GM23248 (cell line): Measurements from ENCODE around the gene SELENOO. TPM values are rescaled to one million over a fixed set of nuclear protein-coding genes. Genes with fewer than 3 reads are reported as not detected.

Experiments used
- DNase-seq: peaks from one replicate; pipeline ENCODE4 v3.0.0-alpha.2; 2015
- H2AFZ ChIP-seq: fragments of 200-600 bp; sonication (generic); 2 replicates; pipeline ENCODE4 v1.6.1; 2016; ENCODE audit warnings: antibody characterized with exemption
- H3F3A ChIP-seq: fragments of 200-600 bp; sonication (generic); 2 replicates; pipeline ENCODE4 v1.6.1; 2016; ENCODE audit warnings: mild to moderate bottlenecking, antibody characterized with exemption, mixed run types; ENCODE audit not compliant: insufficient read depth
- H3K27ac ChIP-seq: fragments of 200-600 bp; sonication (generic); 2 replicates; pipeline ENCODE4 v1.5.1; 2016; ENCODE audit warnings: mild to moderate bottlenecking
- H3K27me3 ChIP-seq: fragments of 200-600 bp; sonication (generic); replicated peaks from 2 replicates; pipeline ENCODE4 v1.6.1; 2016; ENCODE audit warnings: mild to moderate bottlenecking; ENCODE audit not compliant: insufficient read depth
- H3K36me3 ChIP-seq: fragments of 200-600 bp; sonication (generic); 2 replicates; pipeline ENCODE4 v1.6.1; 2016; ENCODE audit warnings: low read depth, mild to moderate bottlenecking
- H3K4me1 ChIP-seq: fragments of 200-600 bp; sonication (generic); 2 replicates; pipeline ENCODE4 v1.6.1; 2016; ENCODE audit warnings: mild to moderate bottlenecking; ENCODE audit not compliant: insufficient read depth
- H3K4me2 ChIP-seq: fragments of 200-600 bp; sonication (generic); one replicate; pipeline ENCODE4 v1.6.1; 2016; ENCODE audit warnings: mild to moderate bottlenecking; ENCODE audit not compliant: unreplicated experiment
- H3K4me3 ChIP-seq: fragments of 200-600 bp; sonication (generic); 2 replicates; pipeline ENCODE4 v1.5.1; 2016; ENCODE audit warnings: mild to moderate bottlenecking
- H3K79me2 ChIP-seq: fragments of 200-600 bp; sonication (generic); 2 replicates; pipeline ENCODE4 v1.6.1; 2016; ENCODE audit warnings: mild to moderate bottlenecking; ENCODE audit not compliant: insufficient read depth
- H3K9ac ChIP-seq: fragments of 200-600 bp; sonication (generic); 2 replicates; pipeline ENCODE4 v1.6.1; 2016; ENCODE audit warnings: mild to moderate bottlenecking
- H3K9me2 ChIP-seq: fragments of 200-600 bp; sonication (generic); 2 replicates; pipeline ENCODE4 v1.6.1; 2016; ENCODE audit warnings: mixed run types, mild to moderate bottlenecking, moderate library complexity; ENCODE audit not compliant: insufficient read depth
- H3K9me3 ChIP-seq: fragments of 200-600 bp; sonication (generic); one replicate; pipeline ENCODE4 v1.6.1; 2017; ENCODE audit warnings: low read depth
- H4K20me1 ChIP-seq: fragments of 200-600 bp; sonication (generic); 2 replicates; pipeline ENCODE4 v1.6.0; 2016; ENCODE audit not compliant: insufficient read depth
- EZH2 ChIP-seq: fragments of 200-600 bp; sonication (generic); IDR thresholded peaks from 2 replicates; pipeline ENCODE4 v1.6.1; 2018; ENCODE audit warnings: antibody characterized with exemption, mild to moderate bottlenecking; ENCODE audit not compliant: insufficient read depth, poor library complexity, severe bottlenecking
- EZH2phosphoT487 ChIP-seq: fragments of 200-600 bp; sonication (generic); IDR thresholded peaks from 2 replicates; pipeline ENCODE4 v1.6.1; 2018; ENCODE audit warnings: antibody characterized with exemption, moderate library complexity, mild to moderate bottlenecking, low read depth; ENCODE audit not compliant: insufficient read depth
- WGBS, 2 experiments: methylation state at CpG; one replicate each; pipeline ENCODE4 v1.1.6; 2015 to 2017; ENCODE audit warnings: low lambda C conversion rate in 2 of 2, low coverage in 1 of 2; ENCODE audit errors: missing lambda C conversion rate in 2 of 2; 5-methylcytosine and 5-hydroxymethylcytosine counted together
- in situ Hi-C: fragments of 300-500 bp; cut with MboI; formaldehyde crosslinking; loops from 2 replicates; pipeline ENCODE4 v1.15.0; 2020
- polyA plus RNA-seq: library from polyadenylated mRNA; unstranded; fragments of >200 nt; fragmentation: Nextera tagmentation; extraction: Ambion mirVana; gene quantifications from 2 replicates; pipeline ENCODE4 v1.2.1, GENCODE V29; 2016
- total RNA-seq: library from RNA; depleted of rRNA; stranded (reverse); fragments of >200 nt; shearing (Covaris generic); gene quantifications from 2 replicates; pipeline ENCODE4 v1.2.3, GENCODE V29; 2014

Gene SELENOO
- total and polyA plus RNA-seq, 2 experiments from 2014 or later, result 5.0 to 24.3 TPM

DNA sequence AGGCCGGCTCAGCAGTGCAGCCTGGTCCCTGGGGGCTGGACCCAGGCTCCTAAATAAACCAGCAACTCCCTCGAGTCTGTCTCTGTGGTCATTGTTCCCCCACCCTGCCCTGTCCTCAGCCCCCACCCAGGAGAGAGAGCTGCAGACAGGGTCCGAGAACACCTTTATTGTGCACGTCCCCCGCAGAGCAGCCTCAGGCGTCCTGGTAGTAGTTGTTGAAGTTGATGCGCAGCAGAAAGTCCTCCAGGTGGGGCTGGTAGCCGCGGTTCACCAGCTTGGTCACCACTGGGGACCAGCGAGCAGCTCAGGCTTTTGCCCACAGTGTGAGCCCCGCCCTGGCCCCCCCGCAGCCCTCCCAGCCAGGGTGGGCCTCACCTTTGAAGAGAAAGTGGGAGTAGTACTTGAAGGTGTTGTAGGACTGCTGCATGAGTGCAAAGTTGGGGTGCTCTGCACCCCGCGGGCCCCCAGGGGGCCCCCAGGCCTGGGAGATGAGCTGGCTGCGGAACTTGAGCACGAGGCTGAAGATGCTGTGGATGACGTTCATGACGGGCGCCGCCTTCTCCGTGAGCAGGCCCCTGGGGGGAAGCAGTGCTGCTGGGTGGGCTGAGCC is 16.8 kb downstream of the SELENOO start:
- Histone ChIP-seq H3K79me2 (peaks cover 27% of the 10 kb centered on the region), H4K20me1 (no peaks in the 10 kb centered on the region; the same call in 1 of the 2 replicates), H3K36me3 (0 out of 2 replicates have a peak, but pooled peaks cover 6% of the 10 kb centered on the region), H3K4me3 (no peak overlapping the region), H3K9ac (no peak overlapping the region), H3F3A (no peaks in the 10 kb centered on the region), H3K27ac (no peak overlapping the region), H3K27me3 (no peaks in the 10 kb centered on the region), H3K9me2 (no peaks in the 10 kb centered on the region), H2AFZ (no peak overlapping the region), H3K9me3 (no peaks in the 10 kb centered on the region), H3K4me1 (no peaks in the 10 kb centered on the region), H3K4me2 (no peak overlapping the region)
- in situ Hi-C loops, result no loop called here
- 88 to 89% methylated on average over 18 to 21 of the region's 21 CpGs for WGBS, 2 experiments
- no peak for DNase-seq
- no peak for TF ChIP-seq EZH2phosphoT487
- no peak for TF ChIP-seq EZH2

DNA sequence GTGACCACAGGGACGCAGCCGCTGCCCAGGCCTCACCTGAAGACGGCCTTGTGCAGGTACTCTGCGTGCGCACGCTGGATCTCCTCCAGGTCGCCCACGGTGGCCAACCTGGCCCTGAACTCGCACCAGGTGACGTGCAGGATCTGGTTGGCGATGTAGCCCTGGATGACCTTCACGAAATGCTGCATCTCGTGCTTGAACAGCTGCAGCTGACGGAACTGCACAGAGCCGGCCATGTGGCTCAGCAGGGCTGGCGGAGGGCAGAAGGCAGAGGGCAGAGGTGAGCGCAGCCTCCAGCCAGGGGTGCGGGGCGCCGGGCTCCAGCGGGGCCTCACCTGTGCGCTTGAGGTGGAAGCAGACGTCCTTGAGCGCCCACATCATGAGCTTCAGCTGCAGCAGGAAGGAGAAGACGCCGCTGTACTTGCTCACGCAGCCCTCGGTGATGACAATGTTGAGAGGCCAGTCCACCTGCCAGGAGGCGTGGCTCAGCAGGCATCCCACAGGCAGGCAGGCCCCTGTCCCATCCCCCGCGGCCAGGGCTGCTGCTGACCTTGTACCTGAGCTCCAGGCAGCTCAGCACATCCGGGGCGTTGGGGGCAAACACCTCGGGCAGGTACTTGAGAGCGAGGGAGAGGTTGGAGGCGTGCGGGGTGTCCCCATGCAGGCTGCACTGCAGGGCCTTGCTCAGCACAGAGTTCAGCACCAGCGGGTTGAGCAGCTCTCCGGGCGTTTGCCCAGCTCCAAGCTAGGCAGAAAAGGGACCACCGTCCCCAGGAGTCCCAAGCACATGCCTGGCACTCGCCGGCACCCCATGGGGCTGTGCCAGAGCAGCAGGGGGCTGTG is 17.6 kb downstream of the SELENOO start:
- Histone ChIP-seq H3K4me2 (no peak overlapping the region), H3K9me3 (no peaks in the 10 kb centered on the region), H3F3A (no peaks in the 10 kb centered on the region), H3K36me3 (no peaks in the 10 kb centered on the region), H3K79me2 (peaks cover 20% of the 10 kb centered on the region), H3K27ac (no peak overlapping the region), H3K9me2 (no peaks in the 10 kb centered on the region), H3K4me3 (no peak overlapping the region), H3K27me3 (no peaks in the 10 kb centered on the region), H4K20me1 (no peaks in the 10 kb centered on the region), H3K4me1 (no peaks in the 10 kb centered on the region), H3K9ac (no peak overlapping the region), H2AFZ (no peak overlapping the region)
- DNase-seq, result no peak
- in situ Hi-C loops, result no loop called here
- WGBS, 2 experiments, result 90 to 93% methylated on average over 29 to 43 of the region's 43 CpGs
- TF ChIP-seq EZH2, result no peak
- TF ChIP-seq EZH2phosphoT487, result no peak

DNA sequence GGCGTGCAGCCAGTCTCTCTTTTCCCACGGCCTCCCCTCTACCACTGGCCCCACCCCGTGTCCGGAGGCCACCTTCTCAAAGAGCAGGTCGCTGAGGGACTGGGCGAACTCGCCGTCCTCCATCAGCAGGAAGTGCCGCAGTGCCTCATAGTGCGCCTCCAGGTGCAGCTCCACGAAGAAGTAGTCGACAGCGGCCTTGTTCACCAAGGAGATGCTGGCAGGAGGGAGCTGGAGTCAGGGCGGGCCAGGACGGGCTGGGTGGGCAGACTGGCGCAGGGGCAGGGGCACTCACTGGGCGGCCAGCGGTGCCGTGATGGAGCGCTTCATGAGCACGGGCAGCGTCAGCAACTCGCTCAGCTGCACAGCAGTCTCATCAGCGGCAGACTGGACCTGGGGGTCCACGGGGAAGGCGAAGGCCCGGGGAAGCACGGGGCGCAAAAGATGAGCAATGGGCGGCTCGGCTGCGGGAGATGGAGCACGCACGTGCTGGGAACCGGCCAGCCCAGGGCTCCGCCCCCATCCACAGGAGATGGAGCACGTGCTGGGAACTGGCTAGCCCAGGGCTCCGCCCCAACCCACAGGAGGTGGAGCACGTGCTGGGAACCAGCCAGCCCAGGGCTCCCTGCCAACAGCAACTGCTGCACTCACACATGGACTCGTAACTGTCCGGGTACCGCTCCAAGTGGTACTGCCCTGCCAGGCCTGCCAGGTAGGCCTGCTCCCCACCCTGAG is 18.4 kb downstream of the SELENOO start:
- Histone ChIP-seq H3K9me3 (no peaks in the 10 kb centered on the region), H3K9ac (no peak overlapping the region), H3K4me2 (no peak overlapping the region), H3K4me1 (no peaks in the 10 kb centered on the region), H3K79me2 (peaks cover 12% of the 10 kb centered on the region), H3K4me3 (no peak overlapping the region), H2AFZ (no peak overlapping the region), H3K27ac (no peak overlapping the region), H3K27me3 (no peaks in the 10 kb centered on the region), H3K36me3 (no peaks in the 10 kb centered on the region), H3K9me2 (no peaks in the 10 kb centered on the region), H4K20me1 (no peaks in the 10 kb centered on the region), H3F3A (no peaks in the 10 kb centered on the region)
- DNase-seq, result peak; percentile 68
- TF ChIP-seq EZH2 (no peak), EZH2phosphoT487 (no peak)
- in situ Hi-C loops, result no loop called here
- 78 to 84% methylated on average over 31 to 40 of the region's 42 CpGs for WGBS, 2 experiments

DNA sequence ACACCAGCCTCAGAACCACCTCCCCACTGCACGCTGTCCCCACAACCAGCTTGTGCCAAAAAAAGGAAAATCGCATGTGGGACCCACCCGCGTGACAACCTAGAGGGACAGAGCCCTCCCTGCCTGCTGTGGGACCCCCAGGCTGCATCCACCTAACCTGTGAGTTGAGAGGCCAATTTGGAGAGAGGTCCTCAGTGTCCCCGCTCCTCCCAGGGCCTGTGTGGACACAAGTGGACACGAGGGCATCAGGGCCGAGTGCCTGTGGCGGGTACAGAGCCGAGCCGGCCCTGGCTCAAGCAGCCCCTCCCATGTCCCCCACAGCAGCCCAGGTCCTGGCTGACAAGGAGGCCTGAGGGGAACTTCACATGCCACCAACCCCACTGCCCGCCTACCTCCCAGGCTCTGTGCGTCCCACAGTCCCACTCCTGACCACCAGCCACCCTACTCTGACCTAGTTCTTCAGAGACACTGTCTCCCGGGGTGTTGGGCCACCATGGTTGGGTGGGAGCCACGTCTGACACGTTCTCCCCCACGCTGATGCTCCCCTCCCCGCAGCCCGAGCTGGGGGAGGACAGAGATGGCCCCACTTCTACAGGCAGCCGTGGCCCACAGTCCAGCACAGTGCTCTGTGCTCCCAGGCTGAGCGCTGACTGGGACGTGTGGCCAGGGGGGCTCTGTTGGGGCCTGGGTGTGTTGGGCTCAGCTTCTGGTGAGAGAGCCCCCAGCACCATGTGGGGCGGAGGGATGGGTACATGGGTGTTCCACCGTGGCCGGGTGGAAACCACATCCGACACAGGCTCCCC is 19.2 kb downstream of the SELENOO start:
- no peak overlapping the region for H3K27ac ChIP-seq
- H3K79me2 ChIP-seq, result peaks cover 3% of the 10 kb centered on the region
- no peak overlapping the region for H3K4me2 ChIP-seq
- no peaks in the 10 kb centered on the region for H3F3A ChIP-seq
- no peaks in the 10 kb centered on the region for H3K9me3 ChIP-seq
- in situ Hi-C loops, result no loop called here
- no peaks in the 10 kb centered on the region for H3K4me1 ChIP-seq
- H3K9me2 ChIP-seq, result no peaks in the 10 kb centered on the region
- H3K27me3 ChIP-seq, result no peaks in the 10 kb centered on the region
- TF ChIP-seq EZH2phosphoT487 (no peak), EZH2 (no peak)
- no peak for DNase-seq
- no peaks in the 10 kb centered on the region for H3K36me3 ChIP-seq
- WGBS, 2 experiments, result 86 to 90% methylated on average over 21 of the region's 25 CpGs
- H4K20me1 ChIP-seq, result no peaks in the 10 kb centered on the region
- no peak overlapping the region for H2AFZ ChIP-seq
- no peak overlapping the region for H3K4me3 ChIP-seq
- H3K9ac ChIP-seq, result no peak overlapping the region
